ENCODE results near the gene FURIN.
"Not testable (repeated sequence)": the region's sequence is repeated elsewhere in the genome, so short reads cannot be mapped to it uniquely, and the experiment has no call there.

The FURIN gene

GRCh38 chr15:90871139-90871715 is 2.8 kb downstream of the FURIN start:
- peak; percentile 28 for DNase-seq

GRCh38 chr15:90871716-90872485 is 3.5 kb downstream of the FURIN start:
- DNase-seq = no peak

GRCh38 chr15:90872486-90873184 is 4.2 kb downstream of the FURIN start:
- DNase-seq = no peak

- no peak for DNase-seq
These were observed 5.2 kb downstream of the FURIN start for GRCh38 chr15:90873488-90873997.

- DNase-seq = no peak
These were observed 5.7 kb downstream of the FURIN start for GRCh38 chr15:90873998-90874605.

DNA sequence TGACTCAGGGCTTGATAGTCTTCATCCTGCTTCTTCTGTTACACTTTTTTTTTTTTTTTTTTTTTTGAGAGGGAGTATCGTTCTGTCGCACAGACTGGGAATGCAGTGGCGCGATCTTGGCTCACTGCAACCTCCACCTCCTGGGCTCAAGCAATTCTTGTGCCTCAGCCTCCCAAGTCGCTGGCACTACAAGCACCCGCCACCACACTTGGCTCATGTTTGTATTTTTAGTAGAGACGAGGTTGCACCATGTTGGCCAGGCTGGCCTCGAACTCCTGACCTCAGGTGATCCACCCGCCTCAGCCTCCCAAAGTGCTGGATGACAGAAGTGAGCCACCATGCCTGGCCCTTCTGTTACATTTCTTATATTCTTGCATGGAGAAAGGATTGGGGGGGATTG is 6.6 kb downstream of the FURIN start:
- not testable (repeated sequence) for DNase-seq

GRCh38 chr15:90875549-90875981 is 7.2 kb downstream of the FURIN start:
- no peak for DNase-seq

DNA sequence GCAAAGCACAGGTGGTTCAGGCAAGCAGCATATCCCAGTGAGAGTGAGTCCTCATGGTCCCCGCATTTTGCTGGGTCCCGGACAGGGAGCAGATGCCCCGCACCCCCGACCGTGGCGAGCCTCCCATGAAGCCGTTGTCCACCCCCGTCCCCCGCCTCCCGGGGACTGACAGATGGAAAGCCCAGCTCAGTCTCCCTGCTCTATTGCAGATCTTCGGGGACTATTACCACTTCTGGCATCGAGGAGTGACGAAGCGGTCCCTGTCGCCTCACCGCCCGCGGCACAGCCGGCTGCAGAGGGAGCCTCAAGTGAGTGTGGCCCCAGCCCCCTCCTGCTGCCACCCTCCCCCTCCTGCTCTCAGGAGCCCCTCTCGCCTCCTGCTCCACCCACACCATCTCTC is 7.7 kb downstream of the FURIN start:
- no peak for DNase-seq

GRCh38 chr15:90876512-90877170 is 8.3 kb downstream of the FURIN start:
- no peak for DNase-seq

- no peak for DNase-seq
These were observed 8.9 kb downstream of the FURIN start for GRCh38 chr15:90877315-90877714.

DNA sequence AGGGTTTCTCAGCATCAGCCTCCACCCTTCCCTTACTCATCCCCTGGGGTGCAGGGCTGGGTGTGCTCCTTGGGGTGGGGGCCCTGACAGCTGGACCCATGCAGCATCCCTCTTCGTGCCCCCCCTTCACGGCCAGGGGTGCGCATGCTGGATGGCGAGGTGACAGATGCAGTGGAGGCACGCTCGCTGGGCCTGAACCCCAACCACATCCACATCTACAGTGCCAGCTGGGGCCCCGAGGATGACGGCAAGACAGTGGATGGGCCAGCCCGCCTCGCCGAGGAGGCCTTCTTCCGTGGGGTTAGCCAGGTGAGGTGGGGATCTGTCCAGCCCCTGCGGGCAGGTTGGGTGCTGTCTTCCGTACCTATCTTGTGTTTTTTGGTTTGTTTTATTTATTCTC is 9.6 kb downstream of the FURIN start:
- DNase-seq = no peak

- DNase-seq = no peak
These were observed 10.3 kb downstream of the FURIN start for GRCh38 chr15:90878660-90879059.

GRCh38 chr15:90879730-90880366 is 11.5 kb downstream of the FURIN start:
- no peak for DNase-seq

DNA sequence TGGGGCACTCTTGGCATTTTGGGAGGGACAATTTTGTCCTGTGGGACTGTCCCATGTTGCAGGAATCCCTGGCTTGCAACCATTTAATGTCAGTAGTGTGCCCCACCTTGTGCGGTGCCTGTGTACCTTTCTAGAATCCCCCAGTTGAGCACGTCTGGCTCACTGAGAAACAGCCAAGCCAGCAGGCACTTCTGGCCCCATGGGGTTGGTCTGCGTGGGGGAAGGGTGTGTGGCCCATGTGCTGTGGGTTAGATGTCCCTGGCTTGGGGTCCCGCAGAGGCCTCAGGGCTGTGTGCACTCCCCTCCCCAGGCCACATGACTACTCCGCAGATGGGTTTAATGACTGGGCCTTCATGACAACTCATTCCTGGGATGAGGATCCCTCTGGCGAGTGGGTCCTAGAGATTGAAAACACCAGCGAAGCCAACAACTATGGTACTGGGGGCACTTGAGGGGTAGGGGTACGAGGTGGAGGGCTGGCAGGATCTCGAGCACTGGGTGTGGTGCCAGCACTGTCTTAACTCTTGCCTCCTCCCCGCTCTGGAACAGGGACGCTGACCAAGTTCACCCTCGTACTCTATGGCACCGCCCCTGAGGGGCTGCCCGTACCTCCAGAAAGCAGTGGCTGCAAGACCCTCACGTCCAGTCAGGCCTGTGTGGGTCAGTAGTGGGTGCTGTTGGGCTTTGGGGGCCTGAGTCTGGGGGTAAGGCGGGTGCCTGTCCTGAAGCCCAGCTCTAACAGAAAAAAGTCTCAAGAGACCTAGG is 12.2 kb downstream of the FURIN start:
- DNase-seq = no peak

DNA sequence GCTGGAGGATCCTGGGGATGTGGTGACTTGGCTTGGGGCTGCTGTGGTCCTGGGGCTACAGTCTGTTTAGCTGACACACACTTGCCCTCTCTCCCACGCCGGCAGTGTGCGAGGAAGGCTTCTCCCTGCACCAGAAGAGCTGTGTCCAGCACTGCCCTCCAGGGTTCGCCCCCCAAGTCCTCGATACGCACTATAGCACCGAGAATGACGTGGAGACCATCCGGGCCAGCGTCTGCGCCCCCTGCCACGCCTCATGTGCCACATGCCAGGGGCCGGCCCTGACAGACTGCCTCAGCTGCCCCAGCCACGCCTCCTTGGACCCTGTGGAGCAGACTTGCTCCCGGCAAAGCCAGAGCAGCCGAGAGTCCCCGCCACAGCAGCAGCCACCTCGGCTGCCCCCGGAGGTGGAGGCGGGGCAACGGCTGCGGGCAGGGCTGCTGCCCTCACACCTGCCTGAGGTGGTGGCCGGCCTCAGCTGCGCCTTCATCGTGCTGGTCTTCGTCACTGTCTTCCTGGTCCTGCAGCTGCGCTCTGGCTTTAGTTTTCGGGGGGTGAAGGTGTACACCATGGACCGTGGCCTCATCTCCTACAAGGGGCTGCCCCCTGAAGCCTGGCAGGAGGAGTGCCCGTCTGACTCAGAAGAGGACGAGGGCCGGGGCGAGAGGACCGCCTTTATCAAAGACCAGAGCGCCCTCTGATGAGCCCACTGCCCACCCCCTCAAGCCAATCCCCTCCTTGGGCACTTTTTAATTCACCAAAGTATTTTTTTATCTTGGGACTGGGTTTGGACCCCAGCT is 13.0 kb downstream of the FURIN start:
- DNase-seq = no peak

DNA sequence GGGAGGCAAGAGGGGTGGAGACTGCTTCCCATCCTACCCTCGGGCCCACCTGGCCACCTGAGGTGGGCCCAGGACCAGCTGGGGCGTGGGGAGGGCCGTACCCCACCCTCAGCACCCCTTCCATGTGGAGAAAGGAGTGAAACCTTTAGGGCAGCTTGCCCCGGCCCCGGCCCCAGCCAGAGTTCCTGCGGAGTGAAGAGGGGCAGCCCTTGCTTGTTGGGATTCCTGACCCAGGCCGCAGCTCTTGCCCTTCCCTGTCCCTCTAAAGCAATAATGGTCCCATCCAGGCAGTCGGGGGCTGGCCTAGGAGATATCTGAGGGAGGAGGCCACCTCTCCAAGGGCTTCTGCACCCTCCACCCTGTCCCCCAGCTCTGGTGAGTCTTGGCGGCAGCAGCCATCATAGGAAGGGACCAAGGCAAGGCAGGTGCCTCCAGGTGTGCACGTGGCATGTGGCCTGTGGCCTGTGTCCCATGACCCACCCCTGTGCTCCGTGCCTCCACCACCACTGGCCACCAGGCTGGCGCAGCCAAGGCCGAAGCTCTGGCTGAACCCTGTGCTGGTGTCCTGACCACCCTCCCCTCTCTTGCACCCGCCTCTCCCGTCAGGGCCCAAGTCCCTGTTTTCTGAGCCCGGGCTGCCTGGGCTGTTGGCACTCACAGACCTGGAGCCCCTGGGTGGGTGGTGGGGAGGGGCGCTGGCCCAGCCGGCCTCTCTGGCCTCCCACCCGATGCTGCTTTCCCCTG is 13.8 kb downstream of the FURIN start:
- DNase-seq = no peak

- DNase-seq = no peak
These were observed 14.6 kb downstream of the FURIN start for GRCh38 chr15:90882781-90883525.

GRCh38 chr15:90883526-90883975 is 15.2 kb downstream of the FURIN start:
- no peak for DNase-seq

Data from activated gamma-delta T cell (primary cell).